Panc1 (cell line): Measurements from ENCODE around the gene MRPL43.

Source experiments
- CTCF ChIP-seq: fragments of 450-650 bp; IDR thresholded peaks from 2 replicates; pipeline ENCODE4 v1.5.1; 2017; ENCODE audit warnings: mild to moderate bottlenecking
- SIN3A ChIP-seq: IDR thresholded peaks from 2 replicates; pipeline ENCODE4 v1.6.1; 2012; ENCODE audit warnings: low read depth, mild to moderate bottlenecking, low read length, moderate library complexity, borderline replicate concordance; ENCODE audit not compliant: insufficient read depth

GRCh38 chr10:101036726-101037125 is 49.4 kb upstream of the MRPL43 start:
- TF ChIP-seq CTCF (no peak), SIN3A (no peak)
